GM19324 (cell line): ENCODE data around the gene ZDHHC1.
"Not testable (repeated sequence)": the region's sequence is repeated elsewhere in the genome, so short reads cannot be mapped to it uniquely, and the experiment has no call there.

ENCODE experiments used
- ATAC-seq: cut with Tn5 transposase; IDR thresholded peaks from one replicate; pipeline ENCODE4 v1.9.1; 2021; ENCODE audit warnings: mild to moderate bottlenecking, moderate library complexity; ENCODE audit not compliant: unreplicated experiment, low FRiP score

Gene ZDHHC1

DNA sequence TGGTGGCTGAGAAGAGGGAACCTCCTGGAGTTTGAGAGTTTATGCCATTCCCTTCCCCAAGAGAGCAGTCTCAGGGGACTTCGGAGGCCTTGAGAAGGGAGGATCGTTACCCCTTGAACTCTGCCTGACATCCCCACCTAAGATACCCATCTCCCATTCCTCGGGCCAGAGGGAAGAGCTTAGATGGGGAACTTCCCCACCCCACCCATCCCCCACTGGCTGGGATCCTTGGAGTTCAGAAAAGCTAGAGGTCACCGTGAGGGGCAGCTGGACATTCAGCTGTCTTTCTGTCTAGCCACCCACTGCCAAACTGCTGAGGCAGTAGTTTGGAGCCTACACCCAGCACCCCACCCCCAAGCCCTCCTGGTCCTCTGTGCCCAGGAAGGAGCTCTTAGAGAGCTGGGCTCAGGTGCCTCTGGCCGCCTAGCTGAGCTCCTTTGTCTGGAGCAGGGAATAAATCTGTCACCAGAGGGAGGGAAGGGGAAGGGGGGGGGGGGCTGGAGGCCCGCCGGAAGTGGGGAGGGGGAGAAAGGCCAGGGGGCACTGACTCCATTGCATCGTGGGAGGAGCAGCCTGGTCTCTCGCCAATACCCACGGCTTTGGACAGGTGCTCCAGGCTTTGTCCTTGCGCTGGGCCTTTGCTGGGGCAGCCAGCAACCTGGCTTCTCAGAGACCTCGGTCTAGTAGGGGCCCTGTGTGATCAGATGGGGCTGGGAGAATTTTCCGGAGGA lies 15.7 kb upstream of the ZDHHC1 start:
- ATAC-seq = no peak

DNA sequence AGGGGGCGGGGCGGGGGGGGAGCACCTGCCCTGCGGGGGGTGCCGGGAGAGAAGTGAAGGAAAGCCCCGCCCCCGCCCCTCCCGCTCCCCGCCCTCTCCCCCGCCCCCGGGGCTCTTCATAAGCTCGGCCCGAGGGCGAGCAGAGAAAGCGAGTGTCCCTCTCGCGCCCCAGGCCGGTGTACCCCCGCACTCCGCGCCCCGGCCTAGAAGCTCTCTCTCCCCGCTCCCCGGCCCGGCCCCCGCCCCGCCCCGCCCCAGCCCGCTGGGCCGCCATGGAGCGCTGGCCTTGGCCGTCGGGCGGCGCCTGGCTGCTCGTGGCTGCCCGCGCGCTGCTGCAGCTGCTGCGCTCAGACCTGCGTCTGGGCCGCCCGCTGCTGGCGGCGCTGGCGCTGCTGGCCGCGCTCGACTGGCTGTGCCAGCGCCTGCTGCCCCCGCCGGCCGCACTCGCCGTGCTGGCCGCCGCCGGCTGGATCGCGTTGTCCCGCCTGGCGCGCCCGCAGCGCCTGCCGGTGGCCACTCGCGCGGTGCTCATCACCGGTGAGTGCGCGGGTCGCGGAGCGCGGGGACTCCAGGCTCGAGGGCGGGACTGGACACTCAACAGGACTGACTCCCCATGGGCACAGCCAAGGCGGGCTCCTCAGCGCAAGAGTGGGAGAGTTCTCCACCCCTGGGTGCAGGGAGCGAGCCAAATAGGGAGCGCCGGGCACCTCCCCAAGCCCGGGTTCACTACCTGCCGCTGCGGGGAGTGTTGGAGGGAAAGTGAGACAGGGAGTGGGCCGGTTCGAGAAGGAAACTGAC lies 14.9 kb upstream of the ZDHHC1 start, which contains the start of gene HSD11B2:
TSS of gene HSD11B2 (plus strand) at position 145 of the 798 bp plus-strand sequence. CDS start at position 273, 128 bp downstream.
- no peak for ATAC-seq

DNA sequence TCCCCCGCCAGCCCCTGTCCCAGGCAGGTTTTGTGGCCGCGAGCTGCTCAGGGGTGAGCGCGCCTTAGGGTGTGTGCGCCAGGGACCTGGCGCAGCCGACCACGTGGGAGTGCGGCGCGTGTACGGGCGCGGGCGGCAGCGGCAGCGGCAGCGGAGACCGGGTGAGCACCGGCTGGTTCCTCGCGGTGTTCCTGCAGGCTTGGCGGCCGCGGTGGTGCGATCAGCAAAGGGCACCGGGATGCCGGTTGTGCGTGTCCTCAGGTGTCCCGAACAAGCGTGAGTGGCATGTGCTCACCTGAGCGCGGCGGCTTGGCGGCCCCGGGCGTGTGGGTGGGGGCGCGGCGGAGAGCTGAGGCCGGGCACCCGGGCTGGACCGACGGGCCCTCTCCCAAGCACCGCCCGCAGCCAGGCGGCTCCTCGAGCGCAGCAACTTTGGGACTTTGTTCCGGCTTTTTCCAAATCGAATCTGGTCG lies 14.3 kb upstream of the ZDHHC1 start:
- no peak for ATAC-seq

DNA sequence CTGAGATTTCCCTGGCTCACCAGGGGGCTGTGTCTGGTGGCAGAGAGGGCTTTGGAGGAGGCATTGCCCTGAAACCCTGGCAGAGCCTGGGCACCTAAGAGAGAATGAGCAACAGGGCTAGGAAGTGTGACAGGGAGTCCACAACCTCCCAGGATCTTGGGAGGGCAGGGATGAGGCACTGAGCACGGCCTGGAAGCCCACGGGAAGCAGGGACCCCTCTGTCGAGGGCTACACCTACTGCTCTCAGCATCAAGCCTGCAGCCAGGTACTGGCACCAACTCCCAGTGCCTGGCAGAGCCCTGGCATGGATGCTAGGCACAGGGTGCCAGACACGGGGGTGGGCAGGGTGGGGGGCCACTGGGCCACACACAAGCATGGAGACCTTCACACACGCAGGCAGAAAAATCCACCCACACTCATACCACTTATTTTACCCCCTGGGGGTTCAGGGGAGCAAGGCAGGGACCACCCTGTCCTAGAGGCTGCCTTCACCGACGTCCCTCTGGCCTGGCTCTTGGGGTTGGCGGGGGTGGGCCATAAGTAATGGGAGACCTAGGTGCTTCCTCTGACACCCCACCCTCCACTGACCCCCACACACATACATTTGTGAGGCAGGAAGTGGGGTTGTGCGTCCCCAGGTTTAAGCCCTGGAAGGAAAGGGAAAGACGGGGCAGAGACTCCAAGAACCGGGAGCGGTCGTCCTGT lies 13.7 kb upstream of the ZDHHC1 start:
- no peak for ATAC-seq

DNA sequence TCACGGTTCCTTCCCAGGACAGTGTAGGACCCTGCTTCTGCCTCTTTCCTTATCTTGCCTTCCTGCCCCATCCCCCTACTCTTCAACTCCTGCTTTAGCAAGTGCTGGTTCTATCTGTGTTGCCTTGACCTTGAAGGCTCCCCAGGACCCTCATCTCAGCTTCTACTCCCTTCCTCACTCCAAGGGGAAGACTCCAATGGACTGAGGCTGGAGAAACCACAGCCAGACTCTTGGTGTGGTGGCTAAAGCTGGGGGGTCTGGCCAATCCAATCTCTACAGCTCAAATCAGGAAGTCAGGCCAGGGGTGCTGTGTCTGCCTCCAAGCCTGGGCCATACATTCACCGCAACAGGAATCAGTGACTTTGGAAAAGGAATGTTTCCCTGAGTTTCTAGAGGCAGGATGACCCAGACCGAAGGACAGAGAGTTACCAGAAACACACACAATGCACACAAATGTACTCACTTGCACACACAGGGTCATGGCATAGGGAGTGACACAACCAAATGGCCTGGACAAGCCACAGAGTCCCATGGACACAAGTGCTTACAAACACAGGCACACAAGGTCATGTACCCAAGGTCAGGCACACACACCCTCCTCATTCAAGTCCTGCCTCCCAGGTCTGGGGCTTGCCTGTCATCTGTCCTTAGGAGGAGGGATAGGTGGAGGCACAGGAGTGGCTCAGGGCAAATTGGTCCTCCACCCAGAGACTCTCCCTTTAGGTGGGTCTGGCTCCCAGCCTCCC lies 12.9 kb upstream of the ZDHHC1 start:
- no peak for ATAC-seq

DNA sequence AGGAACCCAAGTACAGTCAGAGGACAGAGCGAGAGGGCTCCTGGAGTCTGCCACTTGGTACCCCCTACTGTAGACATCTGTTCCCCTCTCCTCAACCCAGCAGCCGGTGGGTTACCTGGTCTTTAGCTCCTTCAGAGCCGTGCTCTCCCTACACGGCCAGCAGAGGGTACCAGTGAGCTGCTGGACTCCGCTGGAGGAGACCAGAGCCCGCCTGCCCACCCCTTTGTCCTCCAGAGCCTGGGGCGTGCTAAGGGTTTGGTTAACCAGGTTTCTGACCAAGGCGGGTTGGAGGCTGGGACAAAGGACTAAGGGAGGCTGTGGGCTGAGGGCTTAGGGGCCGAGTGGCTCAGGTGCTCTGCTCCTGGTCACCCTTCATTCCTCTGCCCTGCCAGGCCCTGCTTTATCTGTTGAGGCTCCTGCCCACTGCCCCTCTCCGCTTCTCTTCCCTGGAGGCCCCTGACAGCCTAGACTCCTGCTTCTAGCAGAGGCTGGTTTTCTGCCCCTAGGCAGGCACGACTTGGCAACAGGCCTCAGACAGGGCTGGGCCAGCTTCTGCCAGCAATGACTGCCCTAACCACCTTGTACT lies 12.0 kb upstream of the ZDHHC1 start:
- no peak for ATAC-seq

DNA sequence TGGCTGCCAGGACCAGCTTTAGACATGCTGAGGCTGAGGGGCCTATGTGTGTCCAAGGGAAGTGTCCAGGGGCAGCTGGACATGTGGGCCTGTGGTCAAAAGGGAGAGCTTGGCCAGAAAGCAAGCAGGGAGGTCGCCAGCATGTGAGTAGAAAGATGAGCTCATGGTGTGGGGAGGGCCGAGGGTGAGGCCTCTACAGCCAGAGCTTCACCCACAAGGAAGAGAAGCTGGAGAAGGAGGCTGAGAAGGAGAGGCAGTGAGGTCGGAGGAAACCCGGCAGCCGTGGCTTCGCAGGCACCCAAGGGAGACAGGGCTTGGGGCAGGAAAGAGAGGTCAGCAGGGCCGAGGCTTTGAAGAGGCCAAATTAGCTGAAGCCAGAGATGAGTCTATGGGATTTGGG lies 10.7 kb upstream of the ZDHHC1 start:
- no peak for ATAC-seq

DNA sequence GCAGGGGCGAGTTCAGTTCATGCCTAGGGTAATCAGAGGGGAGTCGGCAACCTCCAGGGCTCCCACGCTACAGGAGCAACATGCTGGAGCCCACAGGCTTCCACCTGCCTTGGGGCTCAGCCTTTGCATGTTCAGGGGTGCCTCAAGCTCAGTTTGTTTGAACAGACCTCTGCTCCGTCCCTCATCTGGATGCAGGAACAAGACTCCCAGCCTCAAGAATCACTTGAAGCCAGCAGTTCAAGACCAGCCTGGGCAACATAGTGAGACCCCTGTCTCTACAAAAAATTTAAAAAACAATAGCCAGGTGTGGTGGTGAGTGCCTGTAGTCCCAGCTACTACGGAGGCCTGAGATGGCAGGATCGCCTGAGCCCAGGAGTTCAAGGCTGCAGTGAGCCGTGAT lies 9.7 kb upstream of the ZDHHC1 start:
- ATAC-seq = no peak

DNA sequence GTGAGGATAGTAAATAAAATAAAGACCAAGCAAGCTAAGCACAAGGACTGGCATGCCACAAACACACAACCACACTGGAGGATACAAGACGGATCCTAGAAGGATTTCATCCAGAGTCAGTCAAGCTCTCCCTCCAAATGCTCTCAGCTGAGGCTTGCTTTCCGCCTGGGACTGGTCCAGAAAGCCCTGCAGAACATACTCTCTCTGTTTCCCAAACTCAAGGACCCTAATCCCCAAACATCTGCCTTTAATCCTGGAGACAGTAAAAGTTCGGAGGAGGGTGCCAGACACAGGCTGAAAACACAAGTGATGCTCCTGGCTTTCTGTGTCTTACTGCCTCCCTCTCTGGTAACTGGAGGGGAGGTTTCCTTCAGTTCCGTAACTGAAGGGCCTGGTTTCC lies 9.3 kb upstream of the ZDHHC1 start:
- ATAC-seq = no peak

DNA sequence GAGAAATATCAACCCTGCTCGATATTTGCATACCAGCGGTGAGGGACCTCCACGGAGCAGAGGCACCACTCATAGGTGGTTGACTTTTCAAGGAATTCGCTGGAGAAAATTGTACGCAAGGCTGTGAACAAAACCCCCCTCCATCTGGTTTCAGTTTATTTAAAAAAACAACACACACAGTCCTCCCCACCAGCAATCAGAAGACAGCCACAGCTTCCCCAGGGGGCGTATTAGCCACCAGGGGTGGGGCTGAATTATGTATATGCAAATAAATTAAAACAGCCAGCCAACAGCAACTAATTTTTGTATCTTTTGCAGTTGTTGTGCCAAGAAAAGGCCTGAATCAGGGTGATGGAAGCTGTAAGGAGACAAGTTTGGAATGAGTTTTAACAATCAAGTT lies 8.8 kb upstream of the ZDHHC1 start:
- no peak for ATAC-seq

DNA sequence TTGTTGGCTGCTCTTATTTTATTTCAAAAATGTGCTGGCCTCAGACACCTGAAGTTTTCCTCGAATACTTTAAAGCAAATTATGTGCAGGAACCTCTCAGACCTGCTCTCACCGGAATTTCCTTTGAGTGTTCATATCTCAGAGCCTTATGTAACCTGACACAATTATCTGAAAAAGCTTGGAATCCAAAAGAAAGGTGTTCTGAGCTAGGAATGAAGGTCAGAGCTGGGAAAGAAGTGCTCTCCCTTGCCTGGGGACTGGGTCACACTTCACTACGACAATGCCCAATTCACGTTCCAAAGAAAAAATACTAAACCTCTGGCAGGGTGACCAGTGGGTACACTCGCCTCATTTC lies 8.0 kb upstream of the ZDHHC1 start:
- ATAC-seq = no peak

DNA sequence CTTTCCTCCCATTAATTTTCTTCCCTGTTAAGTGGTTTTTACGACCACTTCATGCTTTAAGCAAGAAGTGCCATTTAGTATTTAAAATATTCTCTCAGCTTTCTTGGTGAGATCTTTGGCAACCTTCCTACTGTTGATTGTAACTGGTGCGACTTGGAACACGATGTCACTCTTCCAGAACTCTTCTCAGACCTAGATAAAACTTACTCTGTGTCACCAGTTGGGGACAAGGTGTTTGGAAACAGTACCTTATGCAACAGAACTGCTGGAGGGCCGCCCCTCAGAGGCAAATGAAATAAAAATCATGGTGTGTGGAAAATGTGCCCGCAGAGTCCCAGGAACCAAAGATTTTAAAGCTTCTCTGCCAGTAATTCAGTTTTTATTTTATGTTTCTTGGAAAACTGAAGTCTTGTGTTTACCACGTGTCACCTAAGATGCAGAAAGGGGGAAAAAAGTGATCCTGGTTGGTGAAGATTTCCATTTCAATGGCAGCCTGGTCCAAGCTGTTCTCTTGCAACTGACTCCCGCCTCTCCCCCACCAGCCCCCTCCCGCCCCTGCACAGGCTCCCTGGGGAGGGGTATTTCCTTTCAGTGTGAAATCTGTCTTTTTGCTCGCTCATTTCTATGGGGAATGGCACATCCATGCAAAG lies 7.5 kb upstream of the ZDHHC1 start:
- no peak for ATAC-seq

DNA sequence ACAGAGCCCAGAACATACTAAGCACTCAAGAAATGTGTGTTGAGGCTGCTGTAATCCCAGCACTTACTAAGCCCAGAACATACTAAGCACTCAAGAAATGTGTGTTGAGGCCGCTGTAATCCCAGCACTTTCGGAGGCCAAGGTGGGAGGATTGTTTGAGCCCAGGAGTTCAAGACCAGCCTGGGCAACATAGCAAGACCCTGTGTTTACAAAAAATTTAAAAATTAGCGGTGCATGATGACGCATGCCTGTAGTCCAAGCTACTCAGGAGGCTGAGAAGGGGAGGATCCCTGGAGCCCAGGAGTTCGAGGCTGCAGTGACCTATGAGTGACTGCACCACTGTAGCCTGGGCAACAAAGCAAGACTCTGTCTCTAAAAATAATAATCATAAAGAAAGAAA lies 6.7 kb upstream of the ZDHHC1 start:
- no peak for ATAC-seq

DNA sequence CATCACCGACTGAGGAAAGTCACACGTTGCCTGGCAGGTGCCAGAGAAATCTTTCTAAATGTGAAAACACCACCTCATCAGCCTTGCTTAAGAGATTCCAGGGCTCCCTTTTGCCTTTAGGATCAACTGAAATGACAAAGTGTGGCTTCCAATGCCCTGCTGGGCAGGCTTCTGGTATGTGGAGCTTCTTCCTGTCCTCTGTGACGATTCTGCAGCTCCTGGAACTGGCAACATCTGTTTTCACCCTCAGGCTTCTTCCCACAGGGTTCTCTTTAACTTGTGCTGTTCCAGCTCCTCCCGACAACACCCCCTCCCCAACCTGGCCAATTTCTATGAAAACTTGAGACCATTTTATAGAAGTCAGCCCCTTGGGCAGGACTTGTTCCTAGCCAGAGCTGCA lies 4.8 kb upstream of the ZDHHC1 start:
- no peak for ATAC-seq

DNA sequence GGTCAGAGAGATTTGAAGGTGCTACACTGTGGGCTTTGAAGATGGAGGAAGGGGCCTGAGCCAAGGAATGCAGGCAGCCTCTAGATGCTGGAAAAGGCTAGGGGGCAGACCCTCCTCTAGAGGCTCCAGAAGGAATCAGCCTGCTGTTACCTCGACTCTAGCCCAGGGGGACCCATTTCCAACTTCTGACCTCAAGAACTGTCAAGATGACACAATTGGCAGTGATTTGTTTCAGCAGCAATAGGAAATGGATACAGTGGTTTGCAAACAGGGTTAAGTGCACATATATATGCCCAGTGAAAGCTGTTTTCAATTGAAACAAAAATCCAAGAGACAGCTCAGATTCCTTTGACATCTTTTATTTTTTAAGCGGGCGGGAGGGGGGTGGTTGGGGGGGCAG lies 3.7 kb upstream of the ZDHHC1 start:
- no peak for ATAC-seq

DNA sequence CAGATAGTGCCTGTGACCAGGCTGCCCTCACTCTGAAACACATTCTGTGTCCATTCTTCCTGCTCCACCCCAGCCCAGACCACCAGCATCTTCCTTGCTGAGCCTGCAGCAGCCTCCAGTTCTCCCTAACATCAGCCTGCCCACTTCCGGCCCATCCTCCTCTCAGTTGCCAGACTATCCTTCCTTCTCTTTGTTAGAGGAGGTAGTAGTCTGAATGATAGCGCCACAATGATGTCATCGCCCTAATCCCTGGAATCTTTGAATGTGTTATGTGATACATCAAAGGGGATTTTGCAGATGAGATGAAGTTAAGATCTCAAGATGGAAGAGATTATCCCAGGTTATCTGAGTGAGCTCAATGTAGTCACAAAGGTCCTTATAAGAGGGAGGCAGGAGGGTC lies 3.2 kb upstream of the ZDHHC1 start:
- no peak for ATAC-seq

DNA sequence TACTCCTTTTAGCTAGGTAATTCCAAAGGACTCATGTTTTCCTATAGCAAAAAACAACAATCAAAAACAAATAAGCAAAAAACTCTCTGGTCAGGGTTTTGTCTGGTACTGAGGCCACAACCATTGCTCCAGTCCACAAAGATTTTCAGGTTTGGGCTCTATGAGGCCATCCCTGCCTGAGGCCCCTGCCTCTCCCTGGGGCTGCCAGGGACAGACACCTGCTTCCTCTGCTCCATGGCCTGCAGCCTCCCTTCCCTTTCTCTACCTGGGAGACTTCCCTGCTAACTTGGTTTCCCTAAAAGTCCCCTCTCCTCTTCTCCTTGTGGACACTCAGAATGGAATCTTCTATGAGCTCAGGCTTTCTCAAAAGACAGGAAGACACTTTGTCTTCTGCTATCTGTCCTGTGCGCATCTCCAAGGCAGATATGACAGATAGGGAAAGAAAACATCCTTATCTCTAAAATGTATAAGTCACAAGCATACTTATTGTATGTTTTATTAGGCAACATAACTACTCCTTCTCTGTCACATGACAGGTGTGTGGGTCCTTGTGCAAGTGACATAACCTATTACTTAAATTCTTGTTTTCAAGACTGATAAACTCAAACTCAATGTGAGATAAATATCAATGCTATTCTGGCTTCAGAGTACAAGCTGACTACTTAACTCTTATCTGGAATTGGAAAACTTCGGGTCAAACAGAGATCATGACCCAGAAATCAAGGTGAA lies 1.2 kb upstream of the ZDHHC1 start:
- ATAC-seq = no peak

DNA sequence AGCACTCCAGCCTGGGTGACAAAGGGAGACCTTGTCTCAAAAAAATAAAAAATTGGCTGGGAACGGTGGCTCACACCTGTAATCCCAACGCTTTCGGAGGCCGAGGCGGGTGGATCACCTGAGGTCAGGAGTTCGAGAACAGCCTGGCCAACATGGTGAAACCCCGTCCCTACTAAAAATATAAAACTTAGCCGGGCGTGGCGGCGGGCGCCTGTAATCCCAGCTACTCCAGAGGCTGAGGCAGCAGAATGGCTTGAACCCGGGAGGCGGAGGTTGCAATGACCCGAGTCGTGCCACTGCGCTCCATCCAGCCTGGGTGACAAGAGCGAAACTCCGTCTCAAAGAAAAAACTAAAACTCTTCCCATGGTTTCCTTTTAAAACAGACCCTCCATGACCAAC lies 856 bp downstream of the ZDHHC1 start:
- ATAC-seq = not testable (repeated sequence)
